K562 (cell line): Measurements from ENCODE around the gene UBL5. TPM values are rescaled to one million over a fixed set of nuclear protein-coding genes. Genes with fewer than 3 reads are reported as not detected.

Experiments used
- DPF2 ChIP-seq: fragments of 450-650 bp; IDR thresholded peaks from 2 replicates; pipeline ENCODE4 v1.6.1; 2016
- MCM7 ChIP-seq, 2 experiments: fragments of 450-650 bp; IDR thresholded peaks; 2 replicates each; pipeline ENCODE4 v1.6.1; 2016 to 2018
- NRF1 ChIP-seq, 2 experiments: fragments of 450-650 bp; IDR thresholded peaks in 1 of 2; conservative IDR thresholded peaks in 1 of 2; 2 replicates each; pipeline ENCODE4 v1.6.1; 2014; ENCODE audit warnings: mild to moderate bottlenecking in 2 of 2
- PCBP1 ChIP-seq: fragments of 200-400 bp; formaldehyde crosslinking; IDR thresholded peaks from 2 replicates; pipeline ENCODE4 v1.6.1; 2018; ENCODE audit warnings: mild to moderate bottlenecking, low read depth, low read length; ENCODE audit not compliant: poor library complexity, severe bottlenecking
- SRSF1 ChIP-seq: fragments of 200-400 bp; formaldehyde crosslinking; IDR thresholded peaks from 2 replicates; pipeline ENCODE4 v1.6.1; 2017; ENCODE audit warnings: mild to moderate bottlenecking, low read depth, low read length, moderate library complexity
- THRAP3 ChIP-seq: fragments of 450-650 bp; IDR thresholded peaks from 2 replicates; pipeline ENCODE4 v1.6.1; 2016; ENCODE audit warnings: mild to moderate bottlenecking, inconsistent platforms, borderline replicate concordance
- YY1 ChIP-seq, 3 experiments: IDR thresholded peaks; 2 replicates each; pipeline ENCODE4 v1.6.1; 2011; ENCODE audit warnings: low read length in 2 of 3, mild to moderate bottlenecking in 2 of 3, moderate library complexity in 2 of 3, borderline replicate concordance in 1 of 3, control low read depth in 1 of 3, low read depth in 1 of 3; ENCODE audit not compliant: insufficient read depth in 3 of 3, insufficient replicate concordance in 2 of 3, control insufficient read depth in 1 of 3, insufficient read length in 1 of 3; ENCODE audit errors: extremely low read depth in 1 of 3
- ZFP1 ChIP-seq: fragments of 450-650 bp; formaldehyde crosslinking; IDR thresholded peaks from 2 replicates; pipeline ENCODE4 v1.4.0; 2020; ENCODE audit warnings: mild to moderate bottlenecking, mixed read lengths
- ZNF584 ChIP-seq: fragments of 200-800 bp; sonication (Bioruptor generic); IDR thresholded peaks from 2 replicates; pipeline ENCODE4 v1.6.1; 2016; ENCODE audit warnings: low read depth, mild to moderate bottlenecking, missing genetic modification characterization, missing compliant biosample characterization
- polyA plus RNA-seq, 8 experiments: library from polyadenylated mRNA; depleted of rRNA in 4 of 8; stranded (reverse) in 5 of 8; unstranded in 3 of 8; fragments of >200 nt; fragmentation: Nextera tagmentation in 2 of 8; fragmentation: Illumina TruSeq in 1 of 8; extraction: Ambion mirVana in 2 of 8; extraction: Trizol in 1 of 8; gene quantifications; 2 replicates each; pipeline versions ENCODE4 v1.2.1 to v1.2.3, GENCODE V29; 2011 to 2014; ENCODE audit warnings: inconsistent platforms in 1 of 8, missing spikeins in 1 of 8
- total RNA-seq, 7 experiments: library from RNA; depleted of rRNA in 6 of 7; stranded (reverse); fragments of >200 nt in 6 of 7; fragmentation: Illumina TruSeq in 2 of 7; extraction: Trizol in 2 of 7; gene quantifications; 2 replicates each; pipeline versions ENCODE4 v1.2.1 to v1.2.3, GENCODE V29; 2011 to 2021; ENCODE audit warnings: low replicate concordance in 1 of 7
- TF ChIP-seq, protein P1 (sequence below): fragments of 250-450 bp; sonication (Bioruptor Pico); IDR thresholded peaks from 2 replicates; pipeline ENCODE4 v1.8.0; 2022; ENCODE audit warnings: inconsistent platforms, mild to moderate bottlenecking, moderate library complexity, borderline replicate concordance
- TF ChIP-seq, protein P2 (sequence below): fragments of 250-450 bp; sonication (Bioruptor Pico); IDR thresholded peaks from 2 replicates; pipeline ENCODE4 v1.4.0; 2020; ENCODE audit warnings: mild to moderate bottlenecking
- TF ChIP-seq, protein P3 (sequence below): fragments of 450-650 bp; IDR thresholded peaks from 2 replicates; pipeline ENCODE4 v1.6.1; 2017; ENCODE audit warnings: antibody characterized with exemption, mild to moderate bottlenecking
- TF ChIP-seq, protein P4 (sequence below): fragments of 450-650 bp; IDR thresholded peaks from 2 replicates; pipeline ENCODE4 v1.6.1; 2016; ENCODE audit warnings: antibody characterized with exemption

UBL5 gene
- total and polyA plus RNA-seq, 9 of the 15 experiments (the other 6 are each of a cell fraction or from before 2014, with no cell fraction given) = 410 to 1,266 (median 613) TPM

DNA sequence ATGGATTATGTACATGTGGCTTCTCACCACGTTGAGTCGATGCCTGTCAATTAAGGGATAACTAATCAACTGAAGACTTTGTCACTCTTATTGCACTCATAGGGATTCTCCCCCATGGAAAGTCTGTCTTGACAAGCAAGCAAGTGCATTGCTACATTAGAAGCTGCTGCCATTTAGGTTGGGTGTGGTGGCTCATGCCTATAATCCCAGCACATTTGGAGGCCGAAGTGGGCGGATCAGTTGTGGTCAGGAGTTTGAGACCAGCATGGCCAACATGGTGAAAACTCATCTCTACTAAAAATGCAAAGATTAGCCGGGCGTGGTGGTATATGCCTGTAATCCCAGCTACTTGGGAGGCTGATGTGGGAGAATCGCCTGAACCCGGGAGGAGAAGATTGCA, 40.9 kb upstream of the UBL5 start (continued):
- TF ChIP-seq SRSF1 (no peak), DPF2 (0 out of 2 replicates have a peak, but pooled peaks have one; percentile 26), YY1 (IDR thresholded peaks at IDR 0.05; ENCODE audit: borderline replicate concordance in 1 of 3, control insufficient read depth in 1 of 3, extremely low read depth in 1 of 3, insufficient read depth in 3 of 3, insufficient read length in 1 of 3, insufficient replicate concordance in 2 of 3, low read depth in 1 of 3, low read length in 2 of 3) (peak in 1 of 3 experiments; percentile 34), MCM7 (IDR thresholded peaks at IDR 0.05) (no peak), ZNF584 (CRISPR knock-in tag) (no peak), THRAP3 (no peak), ZFP1 (no peak), NRF1 (conservative IDR thresholded peaks at IDR 0.05 in 1 of 2, IDR thresholded peaks at IDR 0.05 in 1 of 2) (no peak), PCBP1 (no peak)
- TF ChIP-seq, protein P1, sequence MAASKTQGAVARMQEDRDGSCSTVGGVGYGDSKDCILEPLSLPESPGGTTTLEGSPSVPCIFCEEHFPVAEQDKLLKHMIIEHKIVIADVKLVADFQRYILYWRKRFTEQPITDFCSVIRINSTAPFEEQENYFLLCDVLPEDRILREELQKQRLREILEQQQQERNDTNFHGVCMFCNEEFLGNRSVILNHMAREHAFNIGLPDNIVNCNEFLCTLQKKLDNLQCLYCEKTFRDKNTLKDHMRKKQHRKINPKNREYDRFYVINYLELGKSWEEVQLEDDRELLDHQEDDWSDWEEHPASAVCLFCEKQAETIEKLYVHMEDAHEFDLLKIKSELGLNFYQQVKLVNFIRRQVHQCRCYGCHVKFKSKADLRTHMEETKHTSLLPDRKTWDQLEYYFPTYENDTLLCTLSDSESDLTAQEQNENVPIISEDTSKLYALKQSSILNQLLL (CRISPR knock-in tag) = no peak
- TF ChIP-seq, protein P2, sequence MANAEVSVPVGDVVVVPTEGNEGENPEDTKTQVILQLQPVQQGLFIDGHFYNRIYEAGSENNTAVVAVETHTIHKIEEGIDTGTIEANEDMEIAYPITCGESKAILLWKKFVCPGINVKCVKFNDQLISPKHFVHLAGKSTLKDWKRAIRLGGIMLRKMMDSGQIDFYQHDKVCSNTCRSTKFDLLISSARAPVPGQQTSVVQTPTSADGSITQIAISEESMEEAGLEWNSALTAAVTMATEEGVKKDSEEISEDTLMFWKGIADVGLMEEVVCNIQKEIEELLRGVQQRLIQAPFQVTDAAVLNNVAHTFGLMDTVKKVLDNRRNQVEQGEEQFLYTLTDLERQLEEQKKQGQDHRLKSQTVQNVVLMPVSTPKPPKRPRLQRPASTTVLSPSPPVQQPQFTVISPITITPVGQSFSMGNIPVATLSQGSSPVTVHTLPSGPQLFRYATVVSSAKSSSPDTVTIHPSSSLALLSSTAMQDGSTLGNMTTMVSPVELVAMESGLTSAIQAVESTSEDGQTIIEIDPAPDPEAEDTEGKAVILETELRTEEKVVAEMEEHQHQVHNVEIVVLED (CRISPR knock-in tag) = no peak
- TF ChIP-seq, protein P3, sequence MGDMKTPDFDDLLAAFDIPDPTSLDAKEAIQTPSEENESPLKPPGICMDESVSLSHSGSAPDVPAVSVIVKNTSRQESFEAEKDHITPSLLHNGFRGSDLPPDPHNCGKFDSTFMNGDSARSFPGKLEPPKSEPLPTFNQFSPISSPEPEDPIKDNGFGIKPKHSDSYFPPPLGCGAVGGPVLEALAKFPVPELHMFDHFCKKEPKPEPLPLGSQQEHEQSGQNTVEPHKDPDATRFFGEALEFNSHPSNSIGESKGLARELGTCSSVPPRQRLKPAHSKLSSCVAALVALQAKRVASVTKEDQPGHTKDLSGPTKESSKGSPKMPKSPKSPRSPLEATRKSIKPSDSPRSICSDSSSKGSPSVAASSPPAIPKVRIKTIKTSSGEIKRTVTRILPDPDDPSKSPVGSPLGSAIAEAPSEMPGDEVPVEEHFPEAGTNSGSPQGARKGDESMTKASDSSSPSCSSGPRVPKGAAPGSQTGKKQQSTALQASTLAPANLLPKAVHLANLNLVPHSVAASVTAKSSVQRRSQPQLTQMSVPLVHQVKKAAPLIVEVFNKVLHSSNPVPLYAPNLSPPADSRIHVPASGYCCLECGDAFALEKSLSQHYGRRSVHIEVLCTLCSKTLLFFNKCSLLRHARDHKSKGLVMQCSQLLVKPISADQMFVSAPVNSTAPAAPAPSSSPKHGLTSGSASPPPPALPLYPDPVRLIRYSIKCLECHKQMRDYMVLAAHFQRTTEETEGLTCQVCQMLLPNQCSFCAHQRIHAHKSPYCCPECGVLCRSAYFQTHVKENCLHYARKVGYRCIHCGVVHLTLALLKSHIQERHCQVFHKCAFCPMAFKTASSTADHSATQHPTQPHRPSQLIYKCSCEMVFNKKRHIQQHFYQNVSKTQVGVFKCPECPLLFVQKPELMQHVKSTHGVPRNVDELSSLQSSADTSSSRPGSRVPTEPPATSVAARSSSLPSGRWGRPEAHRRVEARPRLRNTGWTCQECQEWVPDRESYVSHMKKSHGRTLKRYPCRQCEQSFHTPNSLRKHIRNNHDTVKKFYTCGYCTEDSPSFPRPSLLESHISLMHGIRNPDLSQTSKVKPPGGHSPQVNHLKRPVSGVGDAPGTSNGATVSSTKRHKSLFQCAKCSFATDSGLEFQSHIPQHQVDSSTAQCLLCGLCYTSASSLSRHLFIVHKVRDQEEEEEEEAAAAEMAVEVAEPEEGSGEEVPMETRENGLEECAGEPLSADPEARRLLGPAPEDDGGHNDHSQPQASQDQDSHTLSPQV = peak; percentile 27; the same call in 1 of the 2 replicates
- TF ChIP-seq, protein P4, sequence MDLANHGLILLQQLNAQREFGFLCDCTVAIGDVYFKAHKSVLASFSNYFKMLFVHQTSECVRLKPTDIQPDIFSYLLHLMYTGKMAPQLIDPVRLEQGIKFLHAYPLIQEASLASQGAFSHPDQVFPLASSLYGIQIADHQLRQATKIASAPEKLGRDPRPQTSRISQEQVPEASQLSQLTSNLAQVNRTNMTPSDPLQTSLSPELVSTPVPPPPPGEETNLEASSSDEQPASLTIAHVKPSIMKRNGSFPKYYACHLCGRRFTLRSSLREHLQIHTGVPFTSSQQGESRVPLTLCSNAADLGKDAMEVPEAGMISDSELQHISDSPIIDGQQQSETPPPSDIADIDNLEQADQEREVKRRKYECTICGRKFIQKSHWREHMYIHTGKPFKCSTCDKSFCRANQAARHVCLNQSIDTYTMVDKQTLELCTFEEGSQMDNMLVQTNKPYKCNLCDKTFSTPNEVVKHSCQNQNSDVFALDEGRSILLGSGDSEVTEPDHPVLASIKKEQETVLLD = no peak
